Amniotic stem cell (primary cell): ENCODE measurements around the gene OR51E2.
"Not testable (repeated sequence)": the region's sequence is repeated elsewhere in the genome, so short reads cannot be mapped to it uniquely, and the experiment has no call there.

ENCODE experiments used
- DNase-seq: peaks from one replicate; lab custom pipeline; 2025; lab: John Stamatoyannopoulos, UW

Gene OR51E2, protein sequence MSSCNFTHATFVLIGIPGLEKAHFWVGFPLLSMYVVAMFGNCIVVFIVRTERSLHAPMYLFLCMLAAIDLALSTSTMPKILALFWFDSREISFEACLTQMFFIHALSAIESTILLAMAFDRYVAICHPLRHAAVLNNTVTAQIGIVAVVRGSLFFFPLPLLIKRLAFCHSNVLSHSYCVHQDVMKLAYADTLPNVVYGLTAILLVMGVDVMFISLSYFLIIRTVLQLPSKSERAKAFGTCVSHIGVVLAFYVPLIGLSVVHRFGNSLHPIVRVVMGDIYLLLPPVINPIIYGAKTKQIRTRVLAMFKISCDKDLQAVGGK

DNA sequence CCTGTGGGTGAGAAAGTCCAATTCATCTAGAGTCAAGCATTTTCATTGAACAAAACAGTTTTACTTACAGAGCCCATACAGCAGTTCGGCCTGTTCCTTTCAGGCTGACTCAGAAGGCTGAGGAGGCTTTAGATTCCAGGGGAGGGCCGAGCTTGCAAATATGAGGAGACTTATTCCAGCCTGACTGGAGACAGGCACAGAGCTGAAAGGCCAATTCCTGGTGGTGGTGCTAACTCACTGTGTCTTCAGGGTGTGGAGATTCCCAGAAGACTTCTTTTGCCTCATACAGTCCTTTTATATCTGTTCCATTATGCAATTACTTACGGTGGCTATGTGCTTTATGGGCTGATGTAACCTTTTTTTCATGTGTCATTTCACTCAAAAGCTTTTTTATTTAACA, at the start of gene OR51E2:
OR51E2 (minus strand) TSS at position 269 of the 400 bp plus-strand sequence. CDS start 15,142 bp downstream, outside the sequence.
- DNase-seq: no peak

DNA sequence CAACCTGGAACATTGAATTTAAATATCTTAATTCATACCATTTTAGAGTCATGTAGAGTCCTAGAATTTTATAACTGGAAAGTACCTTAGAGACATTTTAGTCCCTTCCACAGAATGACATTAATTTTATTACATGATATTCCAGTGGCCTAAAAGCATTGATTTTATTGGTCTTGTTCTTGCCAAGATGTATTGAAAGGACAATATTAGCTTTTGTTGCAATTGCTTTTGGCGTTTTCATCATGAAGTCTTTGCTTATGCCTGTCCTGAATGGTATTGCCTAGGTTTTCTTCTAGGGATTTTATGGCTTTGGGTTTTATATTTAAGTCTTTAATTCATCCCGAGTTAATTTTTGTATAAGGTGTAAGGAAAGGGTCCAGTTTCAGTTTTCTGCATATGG, 43.1 kb upstream of the OR51E2 start:
- DNase-seq: no peak

DNA sequence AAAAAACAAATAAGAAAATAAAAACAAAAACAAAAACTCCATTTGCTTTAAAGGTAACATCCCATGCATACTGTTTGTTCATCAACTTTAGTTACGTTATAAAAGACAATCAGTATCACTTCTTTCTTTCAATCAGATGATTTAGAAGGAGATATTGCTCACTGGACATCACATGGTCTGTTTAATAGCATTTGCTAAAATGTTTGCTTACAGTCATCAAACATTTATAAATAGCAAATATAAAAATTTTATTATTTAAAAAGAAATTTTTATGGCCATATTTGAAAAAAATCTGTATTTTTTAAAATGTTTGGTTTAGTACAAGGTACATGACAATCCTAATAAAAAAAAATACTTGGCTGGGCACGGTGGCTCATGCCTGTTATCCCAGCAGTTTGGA, 29.5 kb upstream of the OR51E2 start:
- DNase-seq: no peak

DNA sequence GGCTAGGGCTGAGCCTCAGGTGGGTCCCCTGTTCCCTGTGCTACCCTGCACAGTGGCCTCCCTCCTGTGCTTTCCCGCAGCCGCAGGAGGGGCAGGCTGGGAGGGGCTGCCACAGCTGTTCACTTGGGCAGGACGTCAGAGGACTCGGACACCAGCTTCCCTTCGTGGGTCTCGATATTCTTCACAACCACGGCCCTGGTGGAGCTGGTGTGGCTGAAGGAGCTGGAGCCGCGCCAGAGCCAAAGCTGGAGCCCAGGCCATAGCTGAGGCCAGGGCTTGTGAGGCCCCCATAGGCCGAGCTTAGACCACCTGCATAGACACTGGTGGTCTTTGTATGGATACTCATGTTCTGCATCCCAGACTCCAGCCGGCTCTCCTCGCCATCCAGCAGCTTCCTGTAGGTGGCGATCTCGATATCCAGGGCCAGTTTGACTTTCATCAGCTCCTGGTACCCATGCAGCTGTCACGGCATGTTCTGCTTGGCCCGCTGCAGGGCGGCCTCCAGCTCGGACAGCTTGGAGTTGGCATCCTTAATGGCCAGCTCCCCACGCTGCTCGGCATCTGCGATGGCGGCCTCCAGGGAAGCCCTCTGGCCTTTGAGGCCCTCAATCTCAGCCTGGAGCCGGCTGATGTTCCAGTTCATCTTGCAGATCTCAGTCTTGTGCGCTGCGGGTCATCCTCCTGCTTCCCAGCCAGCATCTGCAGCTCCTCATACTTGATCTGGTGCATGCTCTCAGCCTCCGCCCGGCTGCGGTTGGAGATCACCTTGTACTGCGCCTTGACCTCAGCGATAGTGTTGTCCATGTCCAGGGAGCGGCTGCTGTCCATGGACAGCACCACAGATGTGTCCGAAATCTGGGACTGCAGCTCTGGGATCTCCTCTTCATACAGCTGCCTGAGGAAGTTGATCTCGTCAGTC, 25.2 kb upstream of the OR51E2 start:
- DNase-seq: not testable (repeated sequence)

DNA sequence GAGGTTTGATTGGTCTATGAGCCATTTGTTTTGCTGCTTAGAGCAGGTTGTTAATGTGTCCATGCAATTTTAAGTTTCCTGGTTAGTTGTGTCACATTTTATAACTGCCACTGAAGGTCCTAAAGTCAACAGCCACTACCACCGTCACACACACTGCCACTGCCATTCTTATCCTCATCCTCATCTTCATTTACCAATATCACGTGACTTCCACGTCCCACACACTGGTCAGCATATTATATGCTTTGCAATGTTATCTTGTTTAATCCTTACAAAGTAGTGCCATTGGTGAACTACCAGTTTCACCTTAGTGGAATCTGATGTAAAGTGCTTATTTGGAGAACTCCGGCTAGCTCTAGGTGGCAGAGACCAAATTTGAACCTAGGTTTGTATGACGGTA, 16.6 kb upstream of the OR51E2 start:
- DNase-seq: no peak

DNA sequence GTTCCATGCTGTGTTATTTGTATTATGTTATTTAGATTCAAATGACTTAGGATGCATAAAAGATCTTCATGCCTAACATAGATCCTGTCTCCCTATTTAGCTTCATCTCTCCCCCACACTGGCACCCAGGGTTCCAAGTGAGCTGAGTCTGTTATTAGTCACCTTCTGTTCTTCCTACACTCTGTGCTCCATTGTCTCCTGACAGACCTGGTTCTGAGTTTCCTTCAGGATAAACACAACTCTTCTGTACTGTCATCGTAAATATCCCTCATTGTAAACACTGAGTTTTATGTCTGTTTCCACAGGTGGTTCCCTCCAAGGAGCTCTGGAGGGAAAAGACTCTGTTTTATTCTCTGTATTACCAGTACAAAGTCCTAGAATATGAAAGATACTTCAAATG, 15.6 kb upstream of the OR51E2 start:
- no peak for DNase-seq

DNA sequence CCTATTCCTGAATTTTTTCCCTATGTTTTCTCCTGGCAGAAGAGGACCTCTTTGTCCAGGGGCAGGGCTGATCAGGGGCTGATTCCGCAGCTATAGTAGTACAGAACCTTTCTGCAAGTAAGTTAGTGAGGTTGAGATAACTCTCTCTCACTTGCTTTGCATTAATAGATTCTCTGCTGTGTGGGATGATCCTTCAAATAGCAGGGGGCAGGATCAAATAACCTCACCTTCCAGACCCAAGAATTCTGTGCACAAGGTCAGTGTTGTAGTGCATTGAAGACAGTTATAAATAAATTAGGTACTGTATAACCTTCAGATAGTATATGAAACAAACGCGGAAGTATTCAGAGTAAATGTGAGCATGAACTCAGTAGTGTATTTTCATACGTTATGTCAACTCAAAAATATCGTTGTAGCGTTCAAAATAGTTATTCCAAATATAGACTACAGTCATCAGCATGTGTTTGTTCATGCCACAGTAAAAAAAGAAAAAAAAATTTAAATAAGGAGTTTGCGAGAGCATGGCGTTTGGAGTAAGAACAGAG, 7.2 kb upstream of the OR51E2 start:
- no peak for DNase-seq

DNA sequence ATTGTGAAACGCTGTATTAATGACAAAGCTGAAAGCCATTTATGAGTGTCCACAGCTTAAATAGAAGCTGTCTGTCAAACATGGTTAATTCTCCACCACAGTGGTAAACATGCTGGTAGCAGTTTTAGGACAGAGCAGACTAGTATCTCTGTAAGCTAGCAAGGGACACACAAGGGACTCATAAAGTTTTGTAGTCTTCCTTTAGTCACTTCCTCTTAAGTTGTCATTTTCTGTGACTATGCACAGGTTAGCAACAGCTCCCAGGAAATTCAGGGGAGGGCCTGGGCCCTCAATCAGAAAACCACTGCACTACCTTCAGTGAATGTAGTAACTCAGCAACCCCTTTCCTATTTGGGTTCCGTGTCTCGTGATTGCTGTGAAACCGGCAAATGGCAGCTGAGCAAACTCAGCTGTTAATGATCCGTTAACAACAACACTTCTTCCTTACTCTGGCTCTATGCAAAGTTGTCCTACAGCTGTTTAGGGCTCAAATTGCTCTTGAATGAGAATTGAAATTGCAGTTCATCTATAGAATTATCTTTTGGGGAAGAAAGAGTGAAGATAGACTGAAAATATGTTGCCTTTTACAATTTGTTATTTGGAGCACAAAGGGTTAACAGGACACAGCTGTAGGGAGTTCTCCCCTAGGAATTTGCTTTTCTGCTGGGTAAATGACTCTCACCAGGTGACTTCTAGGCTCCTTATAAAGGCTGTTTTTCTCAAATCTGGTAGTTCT, 6.6 kb upstream of the OR51E2 start, which contains the start of gene MMP26:
MMP26 (plus strand) TSS at position 731 of the 736 bp plus-strand sequence.
- DNase-seq: no peak

DNA sequence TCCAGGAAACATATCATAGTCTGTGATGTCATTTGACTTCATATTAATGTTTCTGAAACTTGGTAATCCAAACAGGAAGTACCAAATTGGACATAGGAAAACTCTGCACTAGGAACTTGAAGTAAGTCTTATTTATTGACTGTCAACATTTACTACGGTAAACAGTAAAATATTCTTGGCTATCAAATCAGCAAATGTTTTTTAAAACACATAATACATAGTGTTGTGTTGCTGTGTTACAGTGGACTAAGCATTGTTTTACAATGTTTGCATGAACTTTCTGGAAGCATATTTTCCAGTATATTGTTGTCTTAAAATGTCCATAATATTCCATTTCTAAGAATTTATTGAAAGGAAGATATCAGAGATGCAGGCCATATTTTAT, 2.8 kb upstream of the OR51E2 start:
- DNase-seq: no peak

DNA sequence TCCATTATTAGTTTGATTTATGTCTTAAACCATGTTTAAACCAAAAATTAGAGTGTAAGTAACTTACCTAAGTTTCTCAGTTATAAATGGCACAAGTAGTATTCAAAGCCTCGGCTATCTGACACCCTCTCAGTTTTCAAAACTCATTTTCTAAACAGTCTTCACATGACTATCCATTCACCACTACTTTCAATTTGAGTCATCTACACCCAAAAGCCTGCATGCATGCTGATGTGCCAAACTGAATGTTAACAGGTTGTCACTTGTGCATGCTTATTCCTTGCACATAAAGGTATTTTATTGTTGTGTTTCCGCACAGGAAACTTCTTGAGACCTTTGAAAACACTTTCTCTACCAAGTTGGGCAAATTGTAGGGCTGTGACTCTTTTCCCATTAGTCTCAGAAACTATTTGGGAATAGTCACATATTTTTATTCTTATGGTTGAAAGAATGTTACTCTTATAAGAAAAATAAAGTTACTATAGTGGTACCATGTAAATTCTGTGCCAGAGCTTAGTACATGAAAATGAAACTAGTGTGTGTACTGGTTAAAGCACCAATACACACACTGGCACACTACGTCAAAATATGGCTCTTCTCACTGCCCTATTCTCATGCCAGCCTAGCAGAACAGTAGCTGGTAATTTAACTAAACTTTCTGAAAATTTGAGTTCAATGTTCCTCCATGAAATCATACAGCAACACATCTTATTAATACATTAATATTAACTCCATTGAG, 2.2 kb upstream of the OR51E2 start:
- DNase-seq: no peak

DNA sequence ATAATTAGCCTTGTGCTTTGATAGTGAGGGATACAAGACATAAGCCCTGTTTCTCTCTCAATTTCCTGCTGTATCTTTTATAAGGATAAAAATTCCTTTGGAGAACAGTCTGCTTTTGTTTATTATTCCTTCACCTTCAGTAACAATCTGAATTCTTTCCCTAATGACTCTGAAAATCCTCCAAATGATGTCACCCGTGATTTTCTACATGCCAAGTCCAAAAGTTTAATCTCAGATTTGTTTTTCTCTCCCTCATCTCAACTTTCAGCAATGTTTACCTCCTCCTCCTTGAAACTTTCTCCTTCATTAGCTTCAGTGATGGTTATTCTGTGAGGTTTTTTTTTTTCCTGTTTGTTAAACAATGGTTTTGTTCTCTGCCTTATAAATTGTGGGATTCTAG, 2.2 kb downstream of the OR51E2 start:
- DNase-seq: no peak

DNA sequence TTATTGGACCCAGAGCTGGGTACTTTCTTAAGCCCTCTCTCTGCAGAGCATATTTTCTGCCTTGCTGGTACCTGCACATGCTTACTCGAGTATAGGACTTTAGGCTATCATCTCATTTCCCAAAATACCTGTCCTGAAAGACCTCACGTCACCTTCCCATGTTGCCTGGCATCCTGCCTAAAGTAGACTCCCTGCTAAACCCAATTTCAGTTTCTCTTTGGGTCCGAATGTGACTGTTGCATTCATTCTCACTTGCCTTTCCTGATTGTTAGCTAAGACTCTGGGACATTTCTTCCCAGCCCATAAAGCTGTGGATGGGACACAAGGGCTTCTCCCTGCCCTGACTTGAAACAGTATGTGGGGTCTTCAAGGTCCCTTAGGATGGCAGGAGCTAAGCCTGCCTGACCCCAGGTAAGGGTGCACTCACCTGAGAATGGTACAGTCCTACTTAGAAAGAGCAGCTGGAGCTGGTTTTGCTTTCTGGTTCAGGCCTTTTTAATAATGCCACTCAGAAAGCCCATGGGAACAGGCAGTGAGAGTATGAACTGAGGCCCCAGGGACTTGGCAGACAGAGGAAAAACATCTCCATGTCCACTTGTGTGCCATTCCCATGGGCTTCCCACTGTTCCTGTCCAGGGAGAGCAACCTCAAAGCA, 12.9 kb downstream of the OR51E2 start:
- no peak for DNase-seq

DNA sequence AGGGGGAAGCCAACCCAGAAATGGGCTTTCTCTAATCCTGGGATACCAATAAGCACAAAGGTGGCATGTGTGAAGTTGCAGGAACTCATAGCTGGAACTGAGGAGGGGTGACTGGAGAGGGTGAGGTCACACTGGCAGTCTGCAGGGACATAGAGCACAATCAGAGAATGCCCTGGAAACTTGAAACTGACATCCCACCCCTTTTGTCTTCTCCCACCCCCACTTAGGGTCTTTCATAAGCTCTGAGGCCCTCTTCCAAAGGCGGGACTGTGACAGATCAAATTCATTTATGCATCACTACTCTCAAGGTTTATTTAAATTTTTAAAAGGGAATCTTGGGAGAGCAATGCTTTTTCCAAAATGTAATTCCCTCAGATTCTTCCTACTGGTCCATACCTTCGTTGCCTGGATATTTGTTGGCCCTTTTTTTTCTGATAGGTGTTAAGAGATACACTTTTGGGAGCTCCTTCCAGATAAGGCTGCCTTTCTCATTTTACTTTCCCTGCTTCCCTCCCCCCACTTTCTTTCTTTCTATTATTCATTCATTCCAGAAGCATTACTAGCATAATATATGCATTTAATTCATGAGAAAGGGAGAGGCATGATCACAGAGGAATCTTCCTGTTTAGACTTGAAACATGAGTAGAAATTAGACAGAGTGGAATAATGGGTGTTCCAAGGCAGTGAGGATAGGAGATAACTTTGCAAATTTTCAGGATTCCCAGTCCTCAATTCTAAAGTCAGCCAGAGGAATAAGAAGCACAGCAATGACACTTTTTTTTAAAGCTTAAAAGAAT, 14.8 kb downstream of the OR51E2 start:
- no peak for DNase-seq

DNA sequence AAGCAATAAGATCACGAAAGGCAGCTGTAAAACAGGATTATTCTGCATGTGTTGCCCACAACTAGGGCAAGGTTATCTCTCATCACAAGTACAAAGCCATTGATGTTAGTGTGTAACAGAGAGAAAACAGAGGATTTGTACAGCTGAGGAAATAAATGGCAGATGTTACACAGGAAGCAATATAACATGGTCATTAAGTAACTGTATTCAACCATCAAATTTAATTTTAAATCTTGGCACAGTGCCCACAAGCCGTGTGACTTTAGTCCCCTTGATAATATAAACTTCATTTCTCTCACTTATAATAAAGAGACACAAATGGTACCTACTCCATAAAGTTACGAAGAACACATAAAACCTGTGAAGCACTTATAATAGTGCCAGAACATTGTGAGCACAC, 17.3 kb downstream of the OR51E2 start:
- no peak for DNase-seq

DNA sequence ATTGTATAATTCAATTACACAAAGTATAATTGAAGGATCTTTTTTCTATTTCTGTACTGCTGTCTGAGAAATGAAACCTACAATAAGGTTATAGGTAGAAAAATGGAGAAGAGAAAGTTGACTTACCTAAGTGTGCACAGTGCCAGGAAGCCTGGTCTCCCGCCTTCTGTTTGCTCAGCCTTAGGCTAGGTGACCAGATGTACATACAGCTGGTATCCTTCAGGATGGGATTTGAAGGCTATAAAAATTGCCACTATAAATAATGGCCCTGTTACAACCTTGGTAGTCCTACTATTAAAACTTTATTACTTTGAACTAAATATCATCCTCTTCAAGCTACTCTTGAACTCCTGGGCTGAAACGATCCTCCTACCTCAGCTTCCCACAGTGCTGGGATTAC, 19.7 kb downstream of the OR51E2 start:
- no peak for DNase-seq

DNA sequence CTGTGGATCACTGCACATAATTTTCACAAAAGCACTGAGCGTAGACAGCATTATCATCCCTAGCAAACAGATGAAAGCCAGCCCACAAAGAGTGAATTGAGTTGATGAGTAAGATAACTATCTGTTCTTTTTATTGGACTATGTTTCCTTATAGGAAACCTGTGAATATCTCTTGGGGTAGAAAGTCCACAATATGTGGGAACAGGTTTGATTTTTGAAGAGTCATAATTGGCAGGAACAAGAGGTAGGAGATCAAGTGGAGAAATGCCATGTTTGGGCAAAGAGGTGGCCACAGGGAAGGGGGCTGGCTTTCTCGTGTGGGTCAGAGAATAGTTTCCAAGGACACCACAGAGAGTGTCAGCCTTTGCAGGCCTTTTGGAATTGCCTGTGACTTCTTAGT, 23.9 kb downstream of the OR51E2 start:
- no peak for DNase-seq

DNA sequence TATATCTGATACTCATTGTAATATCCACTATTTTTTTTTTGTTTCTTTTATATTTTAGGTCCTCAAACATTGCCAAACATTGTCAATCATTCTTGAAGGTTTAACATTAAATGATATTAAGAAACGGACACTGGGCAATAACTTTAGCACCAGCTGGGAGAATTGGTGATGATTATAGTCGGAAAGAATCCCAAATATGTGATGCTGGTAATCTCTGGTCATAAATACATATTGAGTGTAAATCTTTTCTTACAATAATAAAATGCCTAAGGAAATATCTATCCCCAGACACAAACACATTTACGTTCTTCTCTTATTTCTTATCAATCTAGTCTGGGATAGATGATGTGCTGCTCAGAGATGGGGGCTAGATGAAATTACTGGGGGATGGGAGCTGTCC, 25.2 kb downstream of the OR51E2 start:
- DNase-seq: no peak

DNA sequence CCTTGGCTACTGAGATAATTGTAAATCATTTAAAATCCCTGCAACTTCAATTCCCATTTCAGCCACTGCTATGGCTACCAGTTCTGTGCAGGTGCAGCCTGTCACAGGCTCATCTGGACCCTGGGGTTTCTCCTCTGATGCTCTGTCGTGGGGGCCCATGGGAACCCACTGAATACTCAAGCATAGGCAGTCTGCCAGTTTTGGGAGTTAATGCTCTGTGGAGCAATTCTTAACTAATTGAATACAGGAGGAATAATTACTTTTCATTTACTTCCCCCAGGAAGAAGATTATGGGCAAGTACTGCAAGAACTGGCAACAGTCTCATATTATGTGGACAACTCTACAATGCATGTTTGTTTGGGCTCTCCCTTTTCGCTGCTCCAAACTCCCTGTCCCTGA, 25.9 kb downstream of the OR51E2 start:
- DNase-seq: no peak

DNA sequence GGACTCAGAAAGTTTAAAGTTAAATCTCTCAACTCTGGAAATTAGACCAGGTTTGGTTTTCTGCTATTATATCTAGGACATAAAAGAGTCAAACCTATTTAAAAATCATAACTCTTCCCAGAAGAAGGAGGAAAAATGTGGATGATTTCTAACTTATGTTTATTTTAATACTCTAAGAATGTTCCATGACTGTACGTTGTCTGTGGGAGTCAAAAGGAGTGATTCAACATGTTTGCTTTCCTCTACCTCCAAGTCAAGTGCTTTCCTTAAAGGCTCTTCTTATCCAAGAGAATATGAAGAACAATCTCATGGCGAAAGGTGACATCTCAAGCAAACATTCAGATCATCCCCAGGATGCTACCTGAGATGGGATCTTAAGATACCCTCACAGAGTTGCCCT, 32.2 kb downstream of the OR51E2 start:
- DNase-seq: no peak

DNA sequence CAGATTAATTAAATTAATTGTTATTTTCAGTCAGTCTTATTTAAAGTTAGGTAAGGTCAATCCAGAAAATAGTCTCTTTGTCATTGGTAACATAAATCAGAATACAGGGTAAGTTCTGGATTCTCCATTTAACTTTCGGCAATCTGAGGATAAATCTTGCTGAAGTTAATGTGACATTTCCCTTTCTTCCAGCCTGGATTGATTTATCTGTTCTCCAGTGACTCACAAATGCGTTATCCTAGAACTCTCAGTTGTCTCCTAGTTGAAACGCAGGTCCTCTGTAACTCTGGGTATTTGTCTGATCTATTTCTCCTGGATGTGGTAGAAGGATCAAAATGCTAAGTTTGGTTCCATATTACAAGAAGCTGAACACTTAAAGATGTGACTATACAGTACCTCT, 32.9 kb downstream of the OR51E2 start:
- DNase-seq: no peak
